Measurements from ENCODE around the gene CYGB. TPM values are rescaled to one million over a fixed set of nuclear protein-coding genes. Genes with fewer than 3 reads are reported as not detected.

CYGB gene
- total RNA-seq, 4 donors from 2014 or later = 5.8 to 81.7 (median 11.1) TPM

GRCh38 chr17:76550712-76551615 lies 13.5 kb upstream of the CYGB start:
- Histone ChIP-seq H3K36me3 (no peaks in the 10 kb centered on the region), H3K4me3 (no peak overlapping the region), H3K27me3 (no peaks in the 10 kb centered on the region), H3K9me3 (no peaks in the 10 kb centered on the region), H3K4me1 (peaks cover 0 to 19% (median 2%) of the 10 kb centered on the region in 4 donors), H3K27ac (no peak overlapping the region)
- no peak for DNase-seq
- no peak for TF ChIP-seq CTCF (IDR thresholded peaks at IDR 0.05)
- no peak for TF ChIP-seq POLR2A (IDR thresholded peaks at IDR 0.05)

- H3K4me1 ChIP-seq = peaks cover 0 to 31% (median 4%) of the 10 kb centered on the region in 4 donors
- H3K4me3 ChIP-seq = no peak overlapping the region
- H3K9me3 ChIP-seq = no peaks in the 10 kb centered on the region
- DNase-seq = no peak
- TF ChIP-seq POLR2A (IDR thresholded peaks at IDR 0.05) (no peak), CTCF (IDR thresholded peaks at IDR 0.05) (no peak)
- H3K27ac ChIP-seq = no peak overlapping the region
- H3K36me3 ChIP-seq = no peaks in the 10 kb centered on the region
- no peaks in the 10 kb centered on the region for H3K27me3 ChIP-seq
These were observed 12.0 kb upstream of the CYGB start for GRCh38 chr17:76549539-76549938.

GRCh38 chr17:76549215-76549518 lies 11.7 kb upstream of the CYGB start:
- Histone ChIP-seq H3K4me1 (peaks cover 0 to 35% (median 4%) of the 10 kb centered on the region in 4 donors), H3K4me3 (no peak overlapping the region), H3K9me3 (no peaks in the 10 kb centered on the region), H3K27ac (no peak overlapping the region), H3K36me3 (no peaks in the 10 kb centered on the region), H3K27me3 (no peaks in the 10 kb centered on the region)
- DNase-seq = no peak
- TF ChIP-seq POLR2A (IDR thresholded peaks at IDR 0.05) (no peak), CTCF (IDR thresholded peaks at IDR 0.05) (no peak)

GRCh38 chr17:76548378-76549214 lies 11.1 kb upstream of the CYGB start:
- TF ChIP-seq POLR2A (IDR thresholded peaks at IDR 0.05) (no peak), CTCF (IDR thresholded peaks at IDR 0.05) (no peak)
- DNase-seq = no peak
- peaks cover 0 to 41% (median 4%) of the 10 kb centered on the region in 4 donors for H3K4me1 ChIP-seq
- H3K9me3 ChIP-seq = no peaks in the 10 kb centered on the region
- no peaks in the 10 kb centered on the region for H3K27me3 ChIP-seq
- H3K36me3 ChIP-seq = no peaks in the 10 kb centered on the region
- no peak overlapping the region for H3K4me3 ChIP-seq
- H3K27ac ChIP-seq = no peak overlapping the region

GRCh38 chr17:76547642-76548202 lies 10.2 kb upstream of the CYGB start:
- H3K9me3 ChIP-seq = no peaks in the 10 kb centered on the region
- TF ChIP-seq CTCF (IDR thresholded peaks at IDR 0.05) (no peak), POLR2A (IDR thresholded peaks at IDR 0.05) (no peak)
- peaks cover 0 to 43% (median 4%) of the 10 kb centered on the region in 4 donors for H3K4me1 ChIP-seq

More at GRCh38 chr17:76547642-76548202, 10.2 kb upstream of the CYGB start:
- no peak for DNase-seq
- H3K36me3 ChIP-seq = no peaks in the 10 kb centered on the region
- H3K27ac ChIP-seq = no peak overlapping the region
- H3K4me3 ChIP-seq = no peak overlapping the region
- H3K27me3 ChIP-seq = no peaks in the 10 kb centered on the region
